PC-3 (cell line): ENCODE data around the gene DNM1. TPM values are rescaled to one million over a fixed set of nuclear protein-coding genes. Genes with fewer than 3 reads are reported as not detected.

Source experiments
- ATAC-seq: fragments of 200-7000 bp; cut with Tn5 transposase; 2 replicates; pipeline ENCODE4 v1.9.1; 2020; ENCODE audit warnings: mild to moderate bottlenecking, moderate library complexity
- BruUV-seq: library from RNA; stranded (reverse); fragments of 400-500 nt; replicated peaks from 2 replicates; lab custom pipeline; 2021; lab: Mats Ljungman, UMichigan
- CTCF ChIA-PET: fragments of 300-600 bp; sonication (Branson Sonifier 250); formaldehyde crosslinking; loops from one replicate; lab custom pipeline; 2022; ENCODE audit warnings: antibody characterized with exemption; lab: Charles Lee
- POLR2A ChIA-PET: fragments of 300-600 bp; sonication (Branson Sonifier 250); formaldehyde crosslinking; loops from one replicate; lab custom pipeline; 2022; ENCODE audit warnings: antibody characterized with exemption; ENCODE audit not compliant: unreplicated experiment; lab: Charles Lee
- DNase-seq: peaks from one replicate; pipeline ENCODE4 v3.0.0-alpha.2; 2015
- H2AFZ ChIP-seq: fragments of 300-600 bp; sonication (generic); 2 replicates; pipeline ENCODE4 v1.6.0; 2016; ENCODE audit warnings: antibody characterized with exemption, low read length
- H3F3A ChIP-seq: fragments of 300-600 bp; sonication (generic); one replicate; pipeline ENCODE4 v1.6.0; 2017; ENCODE audit warnings: antibody characterized with exemption, low read length, control low read depth, mild to moderate bottlenecking; ENCODE audit not compliant: unreplicated experiment
- H3K27ac ChIP-seq: fragments of 300-600 bp; sonication (generic); 2 replicates; pipeline ENCODE4 v1.5.1; 2016; ENCODE audit warnings: mild to moderate bottlenecking, low read length
- H3K27me3 ChIP-seq: fragments of 300-600 bp; sonication (generic); 2 replicates; pipeline ENCODE4 v1.6.1; 2016; ENCODE audit warnings: low read length, mixed read lengths
- H3K36me3 ChIP-seq: fragments of 300-600 bp; sonication (generic); 2 replicates; pipeline ENCODE4 v1.6.1; 2016; ENCODE audit warnings: low read depth, mixed run types, low read length, mixed read lengths
- H3K4me1 ChIP-seq: fragments of 300-600 bp; sonication (generic); 2 replicates; pipeline ENCODE4 v1.5.1; 2016; ENCODE audit warnings: low read length; ENCODE audit not compliant: insufficient read depth
- H3K4me2 ChIP-seq: fragments of 300-600 bp; sonication (generic); 2 replicates; pipeline ENCODE4 v1.6.0; 2016; ENCODE audit warnings: low read length
- H3K4me3 ChIP-seq: fragments of 300-600 bp; sonication (generic); 2 replicates; pipeline ENCODE4 v1.5.1; 2016; ENCODE audit warnings: mild to moderate bottlenecking, low read length, mixed read lengths
- H3K79me2 ChIP-seq: fragments of 300-600 bp; sonication (generic); 2 replicates; pipeline ENCODE4 v1.6.1; 2017; ENCODE audit warnings: low read length, mixed read lengths
- H3K9ac ChIP-seq: fragments of 300-600 bp; sonication (generic); 2 replicates; pipeline ENCODE4 v1.6.0; 2016; ENCODE audit warnings: mild to moderate bottlenecking, low read length
- H3K9me2 ChIP-seq: fragments of 300-600 bp; sonication (generic); replicated peaks from 2 replicates; pipeline ENCODE4 v1.6.1; 2016; ENCODE audit warnings: mixed run types, low read length, mixed read lengths
- H3K9me3 ChIP-seq: fragments of 300-600 bp; sonication (generic); 2 replicates; pipeline ENCODE4 v1.6.1; 2016; ENCODE audit warnings: low read length, mixed read lengths
- H4K20me1 ChIP-seq: fragments of 300-600 bp; sonication (generic); 2 replicates; pipeline ENCODE4 v1.6.1; 2016; ENCODE audit warnings: low read length, mixed read lengths
- EZH2 ChIP-seq: fragments of 300-600 bp; sonication (generic); IDR thresholded peaks from one replicate; pipeline ENCODE4 v1.6.1; 2017; ENCODE audit warnings: antibody characterized with exemption, mild to moderate bottlenecking, low read length; ENCODE audit not compliant: unreplicated experiment
- EZH2phosphoT487 ChIP-seq: fragments of 300-600 bp; sonication (generic); IDR thresholded peaks from 2 replicates; pipeline ENCODE4 v1.6.1; 2018; ENCODE audit warnings: mild to moderate bottlenecking, antibody characterized with exemption, low read length, borderline replicate concordance
- intact Hi-C: fragments of 100-400 bp; cut with micrococcal nuclease; formaldehyde crosslinking; loops from 2 replicates; pipeline ENCODE4 v1.9.0; 2023
- total RNA-seq: library from RNA; depleted of rRNA; stranded (reverse); fragments of >200 nt; gene quantifications from 2 replicates; pipeline ENCODE4 v1.2.3, GENCODE V29; 2014
- TF ChIP-seq, protein P1 (sequence below): fragments of 300-600 bp; sonication (generic); conservative IDR thresholded peaks from 2 replicates; pipeline ENCODE4 v1.5.1; 2017; ENCODE audit warnings: antibody characterized with exemption, low read depth, mild to moderate bottlenecking, low read length

DNM1 gene
- total RNA-seq, 1 experiment from 2014 or later: 24.1 TPM

GRCh38 chr9:128161215-128161902 lies 41.8 kb upstream of the DNM1 start:
- H3K9me3 ChIP-seq: no peaks in the 10 kb centered on the region
- peak overlapping the region; percentile 77 for H3K4me3 ChIP-seq
- no peak for DNase-seq
- TF ChIP-seq, protein P1, sequence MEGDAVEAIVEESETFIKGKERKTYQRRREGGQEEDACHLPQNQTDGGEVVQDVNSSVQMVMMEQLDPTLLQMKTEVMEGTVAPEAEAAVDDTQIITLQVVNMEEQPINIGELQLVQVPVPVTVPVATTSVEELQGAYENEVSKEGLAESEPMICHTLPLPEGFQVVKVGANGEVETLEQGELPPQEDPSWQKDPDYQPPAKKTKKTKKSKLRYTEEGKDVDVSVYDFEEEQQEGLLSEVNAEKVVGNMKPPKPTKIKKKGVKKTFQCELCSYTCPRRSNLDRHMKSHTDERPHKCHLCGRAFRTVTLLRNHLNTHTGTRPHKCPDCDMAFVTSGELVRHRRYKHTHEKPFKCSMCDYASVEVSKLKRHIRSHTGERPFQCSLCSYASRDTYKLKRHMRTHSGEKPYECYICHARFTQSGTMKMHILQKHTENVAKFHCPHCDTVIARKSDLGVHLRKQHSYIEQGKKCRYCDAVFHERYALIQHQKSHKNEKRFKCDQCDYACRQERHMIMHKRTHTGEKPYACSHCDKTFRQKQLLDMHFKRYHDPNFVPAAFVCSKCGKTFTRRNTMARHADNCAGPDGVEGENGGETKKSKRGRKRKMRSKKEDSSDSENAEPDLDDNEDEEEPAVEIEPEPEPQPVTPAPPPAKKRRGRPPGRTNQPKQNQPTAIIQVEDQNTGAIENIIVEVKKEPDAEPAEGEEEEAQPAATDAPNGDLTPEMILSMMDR: no peak
- TF ChIP-seq EZH2 (no peak), EZH2phosphoT487 (no peak)
- peaks cover 19% of the 10 kb centered on the region for H3K4me1 ChIP-seq
- BruUV-seq: no TSS peak
- no peak overlapping the region for H3K27ac ChIP-seq
- H3K4me2 ChIP-seq: peak overlapping the region; percentile 85
- H3K9ac ChIP-seq: peak overlapping the region; percentile 75; the same call in 1 of the 2 replicates
- no peaks in the 10 kb centered on the region for H3F3A ChIP-seq
- intact Hi-C loops: loop anchor here (5.0 kb wide), 1 partner anchor 34 kb away; the partner anchor contains the start of gene PTGES2
- H3K79me2 ChIP-seq: peaks cover 22% of the 10 kb centered on the region
- H4K20me1 ChIP-seq: no peaks in the 10 kb centered on the region
- POLR2A ChIA-PET: interaction anchor here (0.5 kb wide), 1 partner anchor 56 kb away, joined by 3 read pairs; no protein-coding TSS in a partner anchor
- H3K27me3 ChIP-seq: no peaks in the 10 kb centered on the region
- H2AFZ ChIP-seq: no peak overlapping the region
- CTCF ChIA-PET: no interaction called here
- H3K36me3 ChIP-seq: peaks cover 7% of the 10 kb centered on the region
- ATAC-seq: 0 out of 2 replicates have a peak, but pooled peaks have one; percentile 2
- H3K9me2 ChIP-seq: no peaks in the 10 kb centered on the region

DNA sequence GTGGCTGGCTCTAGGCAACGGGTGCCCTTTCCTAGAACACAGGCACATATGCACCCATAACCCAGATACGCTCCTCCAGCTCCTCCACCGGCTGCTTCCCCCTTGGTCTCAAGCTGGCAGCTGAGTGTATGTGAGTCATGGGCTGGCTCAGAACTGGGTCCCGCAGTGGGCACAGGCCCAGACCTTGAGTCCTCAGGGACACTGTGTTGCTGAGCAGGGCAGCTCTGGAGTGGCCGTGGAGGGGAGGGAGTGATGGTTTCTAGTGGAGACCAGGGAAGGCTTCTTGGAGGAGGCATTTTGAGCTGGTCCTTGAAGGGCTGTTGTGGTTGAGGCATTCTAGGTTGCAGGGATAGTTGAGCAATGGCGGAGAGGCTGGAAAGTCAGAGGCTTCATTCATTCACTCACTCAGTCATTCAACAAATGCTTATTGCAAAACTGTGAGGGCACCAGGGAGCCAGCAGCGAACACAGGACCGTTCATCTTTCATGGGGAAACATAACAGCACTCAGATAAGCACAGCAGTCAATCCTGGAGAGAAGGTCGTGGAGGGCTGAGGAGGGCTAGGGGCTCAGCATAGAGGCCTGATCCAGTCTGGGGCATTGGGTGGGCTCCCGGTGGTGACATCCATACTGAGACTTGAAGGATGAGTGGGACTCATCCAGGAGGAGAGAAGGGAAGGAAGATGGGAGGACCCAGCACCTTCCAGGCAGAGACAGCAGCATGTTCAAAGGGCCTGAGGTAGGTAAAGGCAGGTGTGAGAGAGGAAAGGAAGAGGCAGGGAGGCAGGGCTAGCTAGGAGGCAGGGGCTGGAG lies 40.8 kb upstream of the DNM1 start:
- no peak overlapping the region for H2AFZ ChIP-seq
- no peaks in the 10 kb centered on the region for H3F3A ChIP-seq
- ChIA-PET POLR2A (no interaction called here), CTCF (no interaction called here)
- no peaks in the 10 kb centered on the region for H3K9me2 ChIP-seq
- DNase-seq (peak; percentile 66), ATAC-seq (peak; percentile 52)
- H3K36me3 ChIP-seq: peaks cover 7% of the 10 kb centered on the region
- no peaks in the 10 kb centered on the region for H3K27me3 ChIP-seq
- H4K20me1 ChIP-seq: no peaks in the 10 kb centered on the region
- intact Hi-C loops: loop anchor here (5.0 kb wide), 1 partner anchor 35 kb away; the partner anchor contains the start of gene PTGES2
- H3K9me3 ChIP-seq: no peaks in the 10 kb centered on the region
- no TSS peak for BruUV-seq
- no peak overlapping the region for H3K9ac ChIP-seq
- H3K4me2 ChIP-seq: peak overlapping the region; percentile 34; the same call in 1 of the 2 replicates
- no peak overlapping the region for H3K4me3 ChIP-seq
- H3K27ac ChIP-seq: no peak overlapping the region
- H3K79me2 ChIP-seq: peaks cover 22% of the 10 kb centered on the region
- TF ChIP-seq EZH2 (no peak), EZH2phosphoT487 (no peak)
- TF ChIP-seq, protein P1: no peak
- peaks cover 19% of the 10 kb centered on the region for H3K4me1 ChIP-seq
